HepG2 (cell line): ENCODE data around the gene DNAJC24. TPM values are rescaled to one million over a fixed set of nuclear protein-coding genes. Genes with fewer than 3 reads are reported as not detected.
A peak's percentile ranks its signal among the peaks of the same experiment; 100 is the strongest.

Experiments
- ATAC-seq: fragments of 200-7000 bp; cut with Tn5 transposase; 3 replicates; pipeline ENCODE4 v1.9.1; 2020; ENCODE audit warnings: mild to moderate bottlenecking, moderate library complexity
- BruUV-seq: library from RNA; stranded (reverse); fragments of 400-500 nt; replicated peaks from 2 replicates; lab custom pipeline; 2021; lab: Mats Ljungman, UMichigan
- CTCF ChIA-PET: fragments of 300-600 bp; formaldehyde crosslinking; extraction: SDS; loops from one replicate; lab custom pipeline; 2021; ENCODE audit warnings: low total read pairs, inconsistent platforms, low intra/inter-chr PET ratio; lab: Yijun Ruan, JAX
- POLR2A ChIA-PET: fragments of 350-600 bp; sonication (Branson Sonifier 250); formaldehyde crosslinking; loops from one replicate; lab custom pipeline; 2020; ENCODE audit warnings: antibody characterized with exemption, inconsistent platforms; lab: Yijun Ruan, JAX
- DNase-seq: peaks from one replicate; pipeline ENCODE4 v3.0.0-alpha.2; 2015; ENCODE audit warnings: low spot score
- FAIRE-seq: peaks from 3 replicates; lab custom pipeline; 2011; peaks lifted over from hg19 to GRCh38; lab: Jason Lieb, UNC
- H2AFZ ChIP-seq: one replicate; pipeline ENCODE4 v1.6.1; 2011; ENCODE audit warnings: low read length, inconsistent platforms
- H3K27ac ChIP-seq: fragments of 300-600 bp; 3 replicates; pipeline ENCODE4 v1.8.0; 2011; ENCODE audit warnings: mixed run types, mild to moderate bottlenecking, mixed read lengths, low read length, inconsistent platforms; ENCODE audit not compliant: insufficient read depth; ENCODE audit errors: extremely low read length
- H3K27me3 ChIP-seq, 2 experiments: fragments of 200-600 bp in 1 of 2; 2 replicates in 1 of 2; 3 replicates in 1 of 2; pipeline versions ENCODE4 v1.6.0 to v1.8.0; 2011; ENCODE audit warnings: low read length in 2 of 2, mild to moderate bottlenecking in 2 of 2, moderate library complexity in 2 of 2, inconsistent platforms in 1 of 2; ENCODE audit not compliant: insufficient read depth in 2 of 2, control insufficient read depth in 1 of 2
- H3K36me3 ChIP-seq, 2 experiments: fragments of 200-600 bp in 1 of 2; replicated peaks in 1 of 2; 2 replicates in 1 of 2; 3 replicates in 1 of 2; pipeline versions ENCODE4 v1.5.1 to v1.8.0; 2011; ENCODE audit warnings: low read length in 2 of 2, inconsistent platforms in 1 of 2; ENCODE audit not compliant: insufficient read depth in 2 of 2, control insufficient read depth in 1 of 2
- H3K4me1 ChIP-seq: 2 replicates; pipeline ENCODE4 v1.5.1; 2012; ENCODE audit warnings: low read length, inconsistent platforms; ENCODE audit not compliant: insufficient read depth
- H3K4me2 ChIP-seq: 2 replicates; pipeline ENCODE4 v1.6.0; 2011; ENCODE audit warnings: low read depth, low read length, inconsistent platforms
- H3K4me3 ChIP-seq, 3 experiments: fragments of 200-600 bp in 1 of 3; sonication (generic), shearing (Covaris generic) in 1 of 3; replicated peaks in 1 of 3; 2 replicates each; pipeline ENCODE4 v1.5.1; 2011 to 2016; ENCODE audit warnings: low read length in 3 of 3, inconsistent platforms in 2 of 3, low read depth in 2 of 3, mild to moderate bottlenecking in 2 of 3, control low read depth in 1 of 3, mixed read lengths in 1 of 3; ENCODE audit not compliant: insufficient read depth in 1 of 3
- H3K79me2 ChIP-seq: one replicate; pipeline ENCODE4 v1.6.1; 2011; ENCODE audit warnings: low read length, inconsistent platforms; ENCODE audit not compliant: insufficient read depth
- H3K9ac ChIP-seq: 2 replicates; pipeline ENCODE4 v1.6.0; 2011; ENCODE audit warnings: mild to moderate bottlenecking, low read depth, low read length, inconsistent platforms; ENCODE audit not compliant: insufficient read depth
- H3K9me3 ChIP-seq: 2 replicates; pipeline ENCODE4 v1.5.1; 2012; ENCODE audit warnings: mild to moderate bottlenecking, low read length
- H4K20me1 ChIP-seq: 2 replicates; pipeline ENCODE4 v1.6.0; 2011; ENCODE audit warnings: inconsistent platforms, mild to moderate bottlenecking, low read length, moderate library complexity; ENCODE audit not compliant: insufficient read depth
- BCL6 ChIP-seq: IDR thresholded peaks from 2 replicates; pipeline ENCODE4 v1.6.1; 2016; ENCODE audit warnings: missing genetic modification reagents, missing compliant biosample characterization
- CEBPB ChIP-seq: IDR thresholded peaks from 2 replicates; pipeline ENCODE4 v1.6.1; 2011; ENCODE audit warnings: low read depth, low read length, improper control_type of control experiment, borderline replicate concordance
- DBP ChIP-seq: sonication (generic); formaldehyde crosslinking; IDR thresholded peaks from 2 replicates; pipeline ENCODE4 v1.4.0; 2020; ENCODE audit warnings: missing genetic modification reagents; ENCODE audit errors: not compliant biosample characterization
- NR2C2 ChIP-seq: sonication (generic); formaldehyde crosslinking; IDR thresholded peaks from 2 replicates; pipeline ENCODE4 v1.4.0; 2020; ENCODE audit warnings: missing genetic modification reagents, mild to moderate bottlenecking, moderate library complexity, borderline replicate concordance
- SIX4 ChIP-seq: sonication (generic); formaldehyde crosslinking; IDR thresholded peaks from 2 replicates; pipeline ENCODE4 v1.4.0; 2020; ENCODE audit warnings: missing genetic modification reagents
- SOX13 ChIP-seq, 3 experiments: fragments of 450-650 bp in 1 of 3; sonication (generic) in 1 of 3; formaldehyde crosslinking in 1 of 3; IDR thresholded peaks in 2 of 3; conservative IDR thresholded peaks in 1 of 3; 2 replicates each; pipeline versions ENCODE4 v1.5.0 to v1.6.1; 2016 to 2020; ENCODE audit warnings: antibody characterized with exemption in 1 of 3, mild to moderate bottlenecking in 1 of 3, missing compliant biosample characterization in 1 of 3, missing genetic modification reagents in 1 of 3, moderate library complexity in 1 of 3
- ZNF44 ChIP-seq: sonication (generic); formaldehyde crosslinking; IDR thresholded peaks from 2 replicates; pipeline ENCODE4 v1.5.1; 2020; ENCODE audit warnings: mild to moderate bottlenecking, missing genetic modification reagents
- ZNF564 ChIP-seq: sonication (generic); formaldehyde crosslinking; IDR thresholded peaks from 2 replicates; pipeline ENCODE4 v1.8.1; 2023; ENCODE audit warnings: mild to moderate bottlenecking, missing genetic modification reagents
- ZSCAN12 ChIP-seq: sonication (generic); formaldehyde crosslinking; IDR thresholded peaks from 2 replicates; pipeline ENCODE4 v1.9.0; 2021; ENCODE audit warnings: mild to moderate bottlenecking, missing genetic modification reagents
- WGBS: methylation state at CpG from one replicate; pipeline ENCODE4 v1.1.6; 2017; ENCODE audit warnings: low lambda C conversion rate; 5-methylcytosine and 5-hydroxymethylcytosine counted together
- in situ Hi-C: cut with HindIII; loops from 2 replicates; pipeline ENCODE4 v1.10.0; 2017; ENCODE audit warnings: low pct_unique_long_range_greater_than_20kb; ENCODE audit not compliant: extremely low pct_ligation_motif_present
- intact Hi-C: fragments of 100-400 bp; cut with micrococcal nuclease; formaldehyde crosslinking; loops from one replicate; pipeline ENCODE4 v1.10.0; 2022; ENCODE audit not compliant: unreplicated experiment
- polyA plus RNA-seq, 8 experiments: library from polyadenylated mRNA; depleted of rRNA in 3 of 8; stranded (reverse) in 7 of 8; unstranded in 1 of 8; fragments of >200 nt; fragmentation: Illumina TruSeq in 4 of 8; extraction: Trizol in 4 of 8; gene quantifications; 2 replicates each; pipeline versions ENCODE4 v1.2.1 to v1.2.3, GENCODE V29; 2011 to 2016; ENCODE audit warnings: low read depth in 4 of 8, missing spikeins in 1 of 8, mixed read lengths in 1 of 8; ENCODE audit not compliant: insufficient read depth in 1 of 8
- total RNA-seq, 5 experiments: library from RNA; depleted of rRNA; stranded (reverse); fragments of >200 nt; fragmentation: Illumina TruSeq; extraction: Trizol; gene quantifications; 2 replicates each; pipeline ENCODE4 v1.2.3, GENCODE V29; 2016; ENCODE audit warnings: low read depth in 1 of 5
- TF ChIP-seq, protein P1 (sequence below): IDR thresholded peaks from 2 replicates; pipeline ENCODE4 v1.6.1; 2016; ENCODE audit warnings: low read depth, control low read depth
- TF ChIP-seq, protein P2 (sequence below): sonication (generic); formaldehyde crosslinking; IDR thresholded peaks from 2 replicates; pipeline ENCODE4 v1.4.0; 2020; ENCODE audit warnings: missing genetic modification reagents

Gene DNAJC24
- total and polyA plus RNA-seq, 2 of the 13 experiments (the other 11 are each of a cell fraction or from before 2014, with no cell fraction given), result 10.5 to 13.7 TPM

DNA sequence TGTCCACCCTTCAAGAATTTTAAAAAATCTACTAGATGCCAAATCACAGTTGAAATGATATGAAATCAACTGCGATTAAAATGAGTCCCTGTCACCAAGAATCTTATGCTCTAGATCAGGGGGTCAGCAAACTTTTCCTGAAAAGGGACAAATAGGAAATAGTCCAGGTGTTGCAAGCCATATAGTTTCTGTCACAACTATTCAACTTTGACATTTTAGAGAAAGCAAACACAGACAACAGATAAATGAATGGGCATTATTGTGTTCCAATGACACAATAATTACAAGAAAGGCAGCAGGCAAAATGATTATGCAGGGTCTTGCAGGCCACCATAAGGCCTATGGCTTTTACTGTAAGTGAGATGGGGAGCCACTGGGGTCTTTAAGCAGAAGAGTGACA lies 81.2 kb downstream of the DNAJC24 start:
- Histone ChIP-seq H3K36me3 (peaks cover 3 to 5% of the 10 kb centered on the region in 2 experiments; a peak in 3 of 5 replicates), H4K20me1 (no peaks in the 10 kb centered on the region), H3K27ac (peak overlapping the region; percentile 36), H3K27me3 (no peaks in the 10 kb centered on the region; a peak in 1 of 5 replicates), H3K4me1 (peaks cover 25% of the 10 kb centered on the region), H3K9me3 (no peaks in the 10 kb centered on the region), H2AFZ (no peak overlapping the region), H3K79me2 (no peaks in the 10 kb centered on the region), H3K9ac (no peak overlapping the region), H3K4me2 (no peak overlapping the region), H3K4me3 (no peak overlapping the region)
- no peak for TF ChIP-seq SIX4
- TF ChIP-seq ZNF564 (CRISPR knock-in tag), result no peak
- TF ChIP-seq, protein P1, sequence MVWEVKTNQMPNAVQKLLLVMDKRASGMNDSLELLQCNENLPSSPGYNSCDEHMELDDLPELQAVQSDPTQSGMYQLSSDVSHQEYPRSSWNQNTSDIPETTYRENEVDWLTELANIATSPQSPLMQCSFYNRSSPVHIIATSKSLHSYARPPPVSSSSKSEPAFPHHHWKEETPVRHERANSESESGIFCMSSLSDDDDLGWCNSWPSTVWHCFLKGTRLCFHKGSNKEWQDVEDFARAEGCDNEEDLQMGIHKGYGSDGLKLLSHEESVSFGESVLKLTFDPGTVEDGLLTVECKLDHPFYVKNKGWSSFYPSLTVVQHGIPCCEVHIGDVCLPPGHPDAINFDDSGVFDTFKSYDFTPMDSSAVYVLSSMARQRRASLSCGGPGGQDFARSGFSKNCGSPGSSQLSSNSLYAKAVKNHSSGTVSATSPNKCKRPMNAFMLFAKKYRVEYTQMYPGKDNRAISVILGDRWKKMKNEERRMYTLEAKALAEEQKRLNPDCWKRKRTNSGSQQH (CRISPR knock-in tag), result no peak
- no peak for TF ChIP-seq SOX13 (IDR thresholded peaks at IDR 0.05)
- peak in 1 of 2 experiments; percentile 23; a peak in 1 of 4 replicates for TF ChIP-seq SOX13 (CRISPR knock-in tag; conservative IDR thresholded peaks at IDR 0.05 in 1 of 2, IDR thresholded peaks at IDR 0.05 in 1 of 2)
- no peak for TF ChIP-seq ZNF44 (CRISPR knock-in tag)
- peak; percentile 92 for TF ChIP-seq BCL6 (CRISPR knock-in tag)
- TF ChIP-seq CEBPB, result peak; percentile 85
- TF ChIP-seq NR2C2 (CRISPR knock-in tag), result 0 out of 2 replicates have a peak, but pooled peaks have one; percentile 34
- TF ChIP-seq, protein P2, sequence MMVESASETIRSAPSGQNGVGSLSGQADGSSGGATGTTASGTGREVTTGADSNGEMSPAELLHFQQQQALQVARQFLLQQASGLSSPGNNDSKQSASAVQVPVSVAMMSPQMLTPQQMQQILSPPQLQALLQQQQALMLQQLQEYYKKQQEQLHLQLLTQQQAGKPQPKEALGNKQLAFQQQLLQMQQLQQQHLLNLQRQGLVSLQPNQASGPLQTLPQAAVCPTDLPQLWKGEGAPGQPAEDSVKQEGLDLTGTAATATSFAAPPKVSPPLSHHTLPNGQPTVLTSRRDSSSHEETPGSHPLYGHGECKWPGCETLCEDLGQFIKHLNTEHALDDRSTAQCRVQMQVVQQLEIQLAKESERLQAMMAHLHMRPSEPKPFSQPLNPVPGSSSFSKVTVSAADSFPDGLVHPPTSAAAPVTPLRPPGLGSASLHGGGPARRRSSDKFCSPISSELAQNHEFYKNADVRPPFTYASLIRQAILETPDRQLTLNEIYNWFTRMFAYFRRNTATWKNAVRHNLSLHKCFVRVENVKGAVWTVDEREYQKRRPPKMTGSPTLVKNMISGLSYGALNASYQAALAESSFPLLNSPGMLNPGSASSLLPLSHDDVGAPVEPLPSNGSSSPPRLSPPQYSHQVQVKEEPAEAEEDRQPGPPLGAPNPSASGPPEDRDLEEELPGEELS (CRISPR knock-in tag), result no peak
- no peak for TF ChIP-seq DBP (CRISPR knock-in tag)
- no peak for TF ChIP-seq ZSCAN12 (CRISPR knock-in tag)
- WGBS, result 86% methylated on average over 1 of the region's 1 CpG
- DNase-seq (peak; percentile 29), FAIRE-seq (no peak), ATAC-seq (no peak; the same call in 2 of the 3 replicates)
- intact Hi-C loops, result no loop called here
- no TSS peak for BruUV-seq
- ChIA-PET POLR2A (no interaction called here), CTCF (no interaction called here)
- in situ Hi-C loops, result no loop called here
